K562 (cell line): Measurements from ENCODE around the gene CAVIN1. TPM values are rescaled to one million over a fixed set of nuclear protein-coding genes. Genes with fewer than 3 reads are reported as not detected.
A peak's percentile ranks its signal among the peaks of the same experiment; 100 is the strongest.

ENCODE experiments used
- ATAC-seq: fragments of 200-7000 bp; cut with Tn5 transposase; 3 replicates; pipeline ENCODE4 v1.9.1; 2020; ENCODE audit warnings: moderate library complexity
- BruUV-seq: library from RNA; stranded (reverse); fragments of 400-500 nt; replicated peaks from 2 replicates; lab custom pipeline; 2021; lab: Mats Ljungman, UMichigan
- CTCF ChIA-PET: fragments of 300-600 bp; formaldehyde crosslinking; extraction: SDS; loops from one replicate; lab custom pipeline; 2021; ENCODE audit warnings: low intra/inter-chr PET ratio; lab: Yijun Ruan, JAX
- POLR2A ChIA-PET: fragments of 300-600, 350-650 bp; sonication (Branson Sonifier 250); formaldehyde crosslinking; extraction: SDS; loops from one replicate; lab custom pipeline; 2021; ENCODE audit warnings: antibody characterized with exemption, inconsistent platforms; lab: Yijun Ruan, JAX
- DNase-seq, 4 experiments: peaks; one replicate each; pipeline versions ENCODE4 v3.0.0 to v3.0.0-alpha.2; 2011 to 2018; ENCODE audit warnings: low spot score in 3 of 4, mixed read lengths in 3 of 4; ENCODE audit errors: extremely low read depth in 1 of 4
- FAIRE-seq: peaks from 2 replicates; lab custom pipeline; 2011; peaks lifted over from hg19 to GRCh38; lab: Jason Lieb, UNC
- H2AFZ ChIP-seq: 2 replicates; pipeline ENCODE4 v1.6.0; 2011; ENCODE audit warnings: low read depth, low read length, control low read depth, inconsistent platforms
- H3K27ac ChIP-seq: fragments of 200-600 bp; 3 replicates; pipeline ENCODE4 v1.8.0; 2011; ENCODE audit warnings: low read depth, mild to moderate bottlenecking, control low read depth, inconsistent platforms, low read length, moderate library complexity, mixed read lengths; ENCODE audit errors: extremely low read depth
- H3K27me3 ChIP-seq, 2 experiments: fragments of 300-600 bp in 1 of 2; 2 replicates in 1 of 2; 3 replicates in 1 of 2; pipeline versions ENCODE4 v1.6.0 to v1.8.0; 2011; ENCODE audit warnings: inconsistent platforms in 2 of 2, low read length in 2 of 2, mild to moderate bottlenecking in 1 of 2, mixed read lengths in 1 of 2, moderate library complexity in 1 of 2; ENCODE audit not compliant: control insufficient read depth in 2 of 2, insufficient read depth in 2 of 2
- H3K36me3 ChIP-seq: fragments of 300-600 bp; 3 replicates; pipeline ENCODE4 v1.8.0; 2011; ENCODE audit warnings: mild to moderate bottlenecking, low read length, inconsistent platforms; ENCODE audit not compliant: control insufficient read depth, insufficient read depth
- H3K4me1 ChIP-seq, 2 experiments: fragments of 200-600 bp in 1 of 2; replicated peaks in 1 of 2; 2 replicates in 1 of 2; 3 replicates in 1 of 2; pipeline versions ENCODE4 v1.5.1 to v1.8.0; 2011; ENCODE audit warnings: inconsistent platforms in 2 of 2, low read length in 2 of 2, mild to moderate bottlenecking in 1 of 2, mixed read lengths in 1 of 2, moderate library complexity in 1 of 2; ENCODE audit not compliant: control insufficient read depth in 2 of 2, insufficient read depth in 2 of 2
- H3K4me2 ChIP-seq: 2 replicates; pipeline ENCODE4 v1.6.1; 2011; ENCODE audit warnings: low read length, control low read depth, inconsistent platforms, mixed read lengths; ENCODE audit not compliant: insufficient read depth
- H3K4me3 ChIP-seq: fragments of 200-600 bp; sonication (generic), shearing (Covaris generic); 2 replicates; pipeline ENCODE4 v1.5.1; 2016; ENCODE audit warnings: control low read depth, inconsistent platforms
- H3K79me2 ChIP-seq: fragments of 200-600 bp; 3 replicates; pipeline ENCODE4 v1.8.0; 2011; ENCODE audit warnings: low read length, inconsistent platforms; ENCODE audit not compliant: control insufficient read depth, insufficient read depth
- H3K9ac ChIP-seq, 2 experiments: 2 replicates each; pipeline versions ENCODE4 v1.6.0 to v1.6.1; 2011; ENCODE audit warnings: low read depth in 2 of 2, low read length in 2 of 2, control low read depth in 1 of 2, inconsistent platforms in 1 of 2, mild to moderate bottlenecking in 1 of 2, mixed read lengths in 1 of 2; ENCODE audit not compliant: insufficient read depth in 1 of 2
- H3K9me1 ChIP-seq: one replicate; pipeline ENCODE4 v1.6.0; 2011; ENCODE audit warnings: inconsistent platforms, mild to moderate bottlenecking, low read length, moderate library complexity; ENCODE audit not compliant: control insufficient read depth, insufficient read depth
- H3K9me3 ChIP-seq: replicated peaks from 2 replicates; pipeline ENCODE4 v1.5.1; 2011; ENCODE audit warnings: low read depth, low read length, inconsistent platforms; ENCODE audit not compliant: control insufficient read depth, insufficient read depth
- H4K20me1 ChIP-seq: replicated peaks from 2 replicates; pipeline ENCODE4 v1.6.1; 2011; ENCODE audit warnings: low read length, inconsistent platforms, mixed read lengths; ENCODE audit not compliant: control insufficient read depth, insufficient read depth
- ARID1B ChIP-seq: fragments of 450-650 bp; IDR thresholded peaks from 2 replicates; pipeline ENCODE4 v1.6.1; 2016; ENCODE audit warnings: antibody characterized with exemption, mild to moderate bottlenecking, inconsistent platforms
- CTCFL ChIP-seq: IDR thresholded peaks from 2 replicates; pipeline ENCODE4 v1.6.1; 2011; ENCODE audit warnings: borderline replicate concordance, low read depth, mild to moderate bottlenecking, moderate library complexity, low read length; ENCODE audit not compliant: insufficient read depth, poor library complexity, severe bottlenecking
- E2F4 ChIP-seq: sonication (generic); formaldehyde crosslinking; IDR thresholded peaks from 2 replicates; pipeline ENCODE4 v1.8.0; 2022; ENCODE audit warnings: mild to moderate bottlenecking, low read depth, missing genetic modification reagents
- VEZF1 ChIP-seq: fragments of 200-800 bp; sonication (Bioruptor generic); IDR thresholded peaks from 2 replicates; pipeline ENCODE4 v1.6.1; 2017; ENCODE audit warnings: missing genetic modification characterization, missing compliant biosample characterization
- WGBS: fragments of 100-300 bp; shearing (Covaris generic); methylation state at CpG from one replicate; pipeline ENCODE4 v1.1.6; 2016; ENCODE audit warnings: low coverage, mixed read lengths; ENCODE audit not compliant: insufficient coverage; ENCODE audit errors: missing lambda C conversion rate; 5-methylcytosine and 5-hydroxymethylcytosine counted together
- in situ Hi-C: fragments of 300-500 bp; cut with MboI; formaldehyde crosslinking; loops from 4 replicates; pipeline ENCODE4 v1.15.0; 2018; ENCODE audit warnings: inconsistent platforms, mixed read lengths
- intact Hi-C: fragments of 100-400 bp; cut with micrococcal nuclease; formaldehyde crosslinking; loops from 2 replicates; pipeline ENCODE4 v1.14.2; 2022
- polyA plus RNA-seq, 8 experiments: library from polyadenylated mRNA; depleted of rRNA in 4 of 8; stranded (reverse) in 5 of 8; unstranded in 3 of 8; fragments of >200 nt; fragmentation: Nextera tagmentation in 2 of 8; fragmentation: Illumina TruSeq in 1 of 8; extraction: Ambion mirVana in 2 of 8; extraction: Trizol in 1 of 8; gene quantifications; 2 replicates each; pipeline versions ENCODE4 v1.2.1 to v1.2.3, GENCODE V29; 2011 to 2014; ENCODE audit warnings: inconsistent platforms in 1 of 8, missing spikeins in 1 of 8
- total RNA-seq, 7 experiments: library from RNA; depleted of rRNA in 6 of 7; stranded (reverse); fragments of >200 nt in 6 of 7; fragmentation: Illumina TruSeq in 2 of 7; extraction: Trizol in 2 of 7; gene quantifications; 2 replicates each; pipeline versions ENCODE4 v1.2.1 to v1.2.3, GENCODE V29; 2011 to 2021; ENCODE audit warnings: low replicate concordance in 1 of 7

Gene CAVIN1
- total and polyA plus RNA-seq, 9 of the 15 experiments (the other 6 are each of a cell fraction or from before 2014, with no cell fraction given), result 6.8 to 162 (median 74.5) TPM

- Histone ChIP-seq H3K36me3 (peaks cover 49% of the 10 kb centered on the region; the same call in 2 of the 3 replicates), H3K27me3 (no peaks in the 10 kb centered on the region), H2AFZ (no peak overlapping the region), H3K4me2 (no peak overlapping the region; the same call in 1 of the 2 replicates), H3K4me3 (no peak overlapping the region), H3K79me2 (peaks cover 70% of the 10 kb centered on the region), H3K4me1 (peaks cover 33 to 56% of the 10 kb centered on the region in 2 experiments), H3K9me1 (no peaks in the 10 kb centered on the region), H3K27ac (peak overlapping the region; percentile 50; the same call in 2 of the 3 replicates), H3K9me3 (no peaks in the 10 kb centered on the region), H3K9ac (peak overlapping the region in 1 of 2 experiments; percentile 37; a peak in 1 of 4 replicates), H4K20me1 (no peaks in the 10 kb centered on the region)
- intact Hi-C loops (loop anchor here (5.0 to 10.0 kb wide), 4 partner anchors 109 to 446 kb away; partner anchors contain the start of genes HCRT and KCNH4), in situ Hi-C loops (loop anchor here (10.0 kb wide), 1 partner anchor 183 kb away; no protein-coding TSS in a partner anchor)
- ATAC-seq (peak; percentile 16; the same call in 2 of the 3 replicates), DNase-seq (peak in 2 of 4 experiments; percentile 62 to 63), FAIRE-seq (no peak)
- CTCF ChIA-PET, result interaction anchor here (3.4 kb wide), 1 partner anchor 85 kb away, joined by 46 read pairs; no protein-coding TSS in a partner anchor
- TF ChIP-seq E2F4 (CRISPR knock-in tag) (no peak), ARID1B (0 out of 2 replicates have a peak, but pooled peaks have one; percentile 21), VEZF1 (peak; percentile 39; the same call in 1 of the 2 replicates), CTCFL (no peak)
- POLR2A ChIA-PET, result interaction anchor here (0.6 to 1.0 kb wide), 4 partner anchors 9 to 14 kb away, joined by 3 read pairs; no protein-coding TSS in a partner anchor
- 52% methylated on average over 2 of the region's 2 CpGs for WGBS
- no TSS peak for BruUV-seq
Measured at GRCh38 chr17:42408061-42408460, 15.0 kb downstream of the CAVIN1 start.
